ENCODE measurements around the gene KDSR. TPM values are rescaled to one million over a fixed set of nuclear protein-coding genes. Genes with fewer than 3 reads are reported as not detected.

KDSR gene
- polyA plus RNA-seq, 2 of the 4 experiments (the other 2 are of a cell fraction) = 13.6 to 21.2 TPM

DNA sequence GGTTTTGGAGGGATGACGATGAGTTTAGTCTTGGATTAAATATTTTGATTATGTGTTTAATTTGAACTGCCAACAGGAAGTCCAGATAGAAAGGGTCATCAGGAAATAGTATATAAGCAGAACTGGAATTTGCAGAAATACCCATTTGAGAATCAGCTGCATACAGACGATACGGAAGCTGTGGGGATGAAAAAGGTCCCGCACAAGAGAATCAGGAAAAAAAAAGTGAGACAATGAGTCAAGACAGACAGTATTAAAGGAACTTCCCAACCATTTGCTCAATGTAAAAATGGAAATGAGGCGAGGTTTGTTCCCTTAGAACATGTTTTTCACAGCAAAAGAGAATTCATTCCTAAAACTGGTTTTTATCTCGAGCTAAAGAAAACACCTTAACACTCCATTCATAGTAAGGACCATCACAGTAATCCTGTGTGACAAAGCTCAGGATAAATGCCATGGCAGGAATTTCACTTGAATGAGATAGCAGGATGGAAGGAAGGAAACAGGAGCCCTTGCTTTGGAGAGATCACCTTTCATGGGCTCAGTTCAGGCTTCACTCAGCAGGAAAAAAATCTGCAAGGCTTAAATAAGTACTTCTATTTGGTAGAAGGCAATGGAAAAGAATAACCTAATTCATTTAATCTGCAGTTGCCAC lies 76.7 kb downstream of the KDSR start:
- Histone ChIP-seq H3K4me3 (no peak overlapping the region), H3K4me1 (no peaks in the 10 kb centered on the region), H3K4me2 (no peak overlapping the region), H3K9me3 (no peaks in the 10 kb centered on the region), H3K27ac (no peak overlapping the region)
- FAIRE-seq (no peak), ATAC-seq (no peak), DNase-seq (ENCODE audit: low read depth in 1 of 2, low spot score in 1 of 2) (no peak)
- CTCF ChIA-PET = no interaction called here
- no peak for TF ChIP-seq RARB (CRISPR knock-in tag; IDR thresholded peaks at IDR 0.05)
- no peak for TF ChIP-seq TFCP2L1 (CRISPR knock-in tag; IDR thresholded peaks at IDR 0.05)
- no peak for TF ChIP-seq FOXS1 (CRISPR knock-in tag; IDR thresholded peaks at IDR 0.05)
- TF ChIP-seq RCOR1 (IDR thresholded peaks at IDR 0.05; ENCODE audit: low read depth, low read length) = no peak
- no peak for TF ChIP-seq ESRRA (IDR thresholded peaks at IDR 0.05; ENCODE audit: borderline replicate concordance, low read length)
- TF ChIP-seq HOXB5 (CRISPR knock-in tag; IDR thresholded peaks at IDR 0.05) = no peak
- TF ChIP-seq POLR2AphosphoS2 (conservative IDR thresholded peaks at IDR 0.05; ENCODE audit: low read length) = no peak
- no peak for TF ChIP-seq MAFK (IDR thresholded peaks at IDR 0.05; ENCODE audit: partially characterized antibody)
- no peak for TF ChIP-seq ZC3H11A (IDR thresholded peaks at IDR 0.05)
- no peak for TF ChIP-seq JUNB (IDR thresholded peaks at IDR 0.05)
- no peak for TF ChIP-seq KDM5A (IDR thresholded peaks at IDR 0.05)
- no peak for TF ChIP-seq MAZ (IDR thresholded peaks at IDR 0.05; ENCODE audit: borderline replicate concordance, low read depth, low read length)
- no peak for TF ChIP-seq EHMT2 (IDR thresholded peaks at IDR 0.05; ENCODE audit: low read depth)
- TF ChIP-seq GATA3 (IDR thresholded peaks at IDR 0.05; ENCODE audit: borderline replicate concordance) = no peak
- 57% methylated on average over 6 of the region's 6 CpGs for WGBS (ENCODE audit: missing lambda C conversion rate)
- POLR2A ChIA-PET = no interaction called here

DNA sequence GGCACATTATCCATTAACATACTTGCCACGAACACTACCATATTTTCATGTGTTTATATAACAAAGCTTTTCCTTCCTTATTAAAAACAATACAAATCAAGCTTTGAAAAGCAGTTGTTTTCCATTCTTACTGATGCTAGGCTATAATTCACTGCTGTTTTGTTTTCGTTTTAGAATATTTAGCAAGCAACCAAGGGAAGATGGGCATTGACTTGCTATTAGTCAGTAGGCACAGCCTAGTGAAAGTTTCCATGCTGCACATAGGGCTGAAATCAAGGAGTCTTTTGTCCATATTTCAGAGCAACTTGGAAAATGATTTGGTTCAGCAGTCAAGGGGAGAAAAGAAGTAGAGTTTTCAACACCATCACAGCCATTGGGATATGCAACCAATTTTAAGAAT lies 78.7 kb downstream of the KDSR start:
- POLR2A ChIA-PET = no interaction called here
- DNase-seq (ENCODE audit: low read depth in 1 of 2, low spot score in 1 of 2) = no peak
- Histone ChIP-seq H3K4me1 (no peaks in the 10 kb centered on the region), H3K27ac (no peak overlapping the region), H3K4me2 (no peak overlapping the region), H3K9me3 (no peaks in the 10 kb centered on the region), H3K4me3 (no peak overlapping the region)
- CTCF ChIA-PET = no interaction called here
- no peak for ATAC-seq
- 6% methylated on average over 2 of the region's 2 CpGs for WGBS (ENCODE audit: missing lambda C conversion rate)
- TF ChIP-seq RCOR1 (IDR thresholded peaks at IDR 0.05; ENCODE audit: low read depth, low read length) = no peak
- TF ChIP-seq CEBPB (IDR thresholded peaks at IDR 0.05) = no peak
- no peak for TF ChIP-seq CHD2 (IDR thresholded peaks at IDR 0.05; ENCODE audit: low read length, partially characterized antibody)
- TF ChIP-seq MAZ (IDR thresholded peaks at IDR 0.05; ENCODE audit: borderline replicate concordance, low read depth, low read length) = no peak
- no peak for TF ChIP-seq BHLHE40 (IDR thresholded peaks at IDR 0.05; ENCODE audit: low read depth, low read length)
- no peak for TF ChIP-seq KDM5A (IDR thresholded peaks at IDR 0.05)
- no peak for TF ChIP-seq HOXB13 (CRISPR knock-in tag; IDR thresholded peaks at IDR 0.05; ENCODE audit: low read depth)
- TF ChIP-seq FOSB (CRISPR knock-in tag; IDR thresholded peaks at IDR 0.05) = no peak
- no peak for TF ChIP-seq HOXB5 (CRISPR knock-in tag; IDR thresholded peaks at IDR 0.05)
- TF ChIP-seq ZSCAN20 (CRISPR knock-in tag; IDR thresholded peaks at IDR 0.05) = no peak
- TF ChIP-seq FOXS1 (CRISPR knock-in tag; IDR thresholded peaks at IDR 0.05) = no peak
- TF ChIP-seq, protein P1, sequence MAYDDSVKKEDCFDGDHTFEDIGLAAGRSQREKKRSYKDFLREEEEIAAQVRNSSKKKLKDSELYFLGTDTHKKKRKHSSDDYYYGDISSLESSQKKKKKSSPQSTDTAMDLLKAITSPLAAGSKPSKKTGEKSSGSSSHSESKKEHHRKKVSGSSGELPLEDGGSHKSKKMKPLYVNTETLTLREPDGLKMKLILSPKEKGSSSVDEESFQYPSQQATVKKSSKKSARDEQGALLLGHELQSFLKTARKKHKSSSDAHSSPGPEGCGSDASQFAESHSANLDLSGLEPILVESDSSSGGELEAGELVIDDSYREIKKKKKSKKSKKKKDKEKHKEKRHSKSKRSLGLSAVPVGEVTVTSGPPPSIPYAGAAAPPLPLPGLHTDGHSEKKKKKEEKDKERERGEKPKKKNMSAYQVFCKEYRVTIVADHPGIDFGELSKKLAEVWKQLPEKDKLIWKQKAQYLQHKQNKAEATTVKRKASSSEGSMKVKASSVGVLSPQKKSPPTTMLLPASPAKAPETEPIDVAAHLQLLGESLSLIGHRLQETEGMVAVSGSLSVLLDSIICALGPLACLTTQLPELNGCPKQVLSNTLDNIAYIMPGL (CRISPR knock-in tag; IDR thresholded peaks at IDR 0.05; ENCODE audit: borderline replicate concordance) = no peak
- TF ChIP-seq, protein P2, sequence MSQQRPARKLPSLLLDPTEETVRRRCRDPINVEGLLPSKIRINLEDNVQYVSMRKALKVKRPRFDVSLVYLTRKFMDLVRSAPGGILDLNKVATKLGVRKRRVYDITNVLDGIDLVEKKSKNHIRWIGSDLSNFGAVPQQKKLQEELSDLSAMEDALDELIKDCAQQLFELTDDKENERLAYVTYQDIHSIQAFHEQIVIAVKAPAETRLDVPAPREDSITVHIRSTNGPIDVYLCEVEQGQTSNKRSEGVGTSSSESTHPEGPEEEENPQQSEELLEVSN (IDR thresholded peaks at IDR 0.05; ENCODE audit: borderline replicate concordance, low read depth) = no peak
- TF ChIP-seq JUNB (IDR thresholded peaks at IDR 0.05) = no peak
- TF ChIP-seq KDM1A (IDR thresholded peaks at IDR 0.05; ENCODE audit: low read depth) = no peak
- TF ChIP-seq JUN (IDR thresholded peaks at IDR 0.05) = no peak
- no peak for TF ChIP-seq TP53 (CRISPR knock-in tag; IDR thresholded peaks at IDR 0.05)
- no peak for TF ChIP-seq MAFK (IDR thresholded peaks at IDR 0.05; ENCODE audit: partially characterized antibody)
- no peak for TF ChIP-seq ESRRA (IDR thresholded peaks at IDR 0.05; ENCODE audit: borderline replicate concordance, low read length)
- no peak for FAIRE-seq

All from A549 (cell line).